Measurements from ENCODE around the gene MOV10. TPM values are rescaled to one million over a fixed set of nuclear protein-coding genes. Genes with fewer than 3 reads are reported as not detected.

MOV10 gene
- total and polyA plus RNA-seq, 2 donors (not counting 1 experiment from before 2014, with no cell fraction given): 31.0 to 46.2 TPM

GRCh38 chr1:112713466-112714312 is 39.2 kb downstream of the MOV10 start:
- WGBS (ENCODE audit: insufficient coverage): 17% methylated on average over 6 of the region's 14 CpGs
- H2AFZ ChIP-seq (ENCODE audit: insufficient read depth, low read depth, low read length, poor library complexity, severe bottlenecking): peak overlapping the region; percentile 74
- H3K9ac ChIP-seq (ENCODE audit: low read length): peak overlapping the region; percentile 74
- peak overlapping the region; percentile 62 for H3K27ac Mint-ChIP-seq
- no peaks in the 10 kb centered on the region for H3K36me3 ChIP-seq (replicated peaks in 1 of 2; ENCODE audit: control extremely low read depth in 1 of 2, control insufficient read depth in 1 of 2, extremely low read depth in 1 of 2, insufficient read depth in 2 of 2, low read length in 1 of 2)
- ChIA-PET POLR2A (interaction anchor here (0.7 to 0.9 kb wide), 2 partner anchors 11 to 205 kb away, joined by 3 to 4 read pairs; no protein-coding TSS in a partner anchor), CTCF (interaction anchor here (0.8 to 9.7 kb wide), 8 partner anchors 9 to 360 kb away, joined by 3 to 109 read pairs (median 30); partner anchors contain the start of genes LRIG2 and MOV10)
- peak overlapping the region in 1 of 2 donors; percentile 21 for H3K27ac ChIP-seq (ENCODE audit: low read length in 2 of 2)
- ATAC-seq (ENCODE audit: low read depth): peak; percentile 26
- H3K27me3 Mint-ChIP-seq: peaks cover 3% of the 10 kb centered on the region
- H3K4me1 ChIP-seq (ENCODE audit: control insufficient read depth in 2 of 2, insufficient read depth in 2 of 2, low read length in 2 of 2): peaks cover 20 to 42% of the 10 kb centered on the region in 2 donors
- H3K27me3 ChIP-seq (replicated peaks in 1 of 4; ENCODE audit: control extremely low read depth in 1 of 4, control insufficient read depth in 3 of 4, insufficient read depth in 4 of 4, low read length in 3 of 4): peaks cover 0 to 2% (median 0%) of the 10 kb centered on the region in 4 experiments
- peak overlapping the region; percentile 87 for H3K4me3 Mint-ChIP-seq
- H3K9me3 Mint-ChIP-seq (ENCODE audit: insufficient read depth): no peaks in the 10 kb centered on the region
- H4K20me1 ChIP-seq (ENCODE audit: control insufficient read depth, insufficient read depth, low read length, poor library complexity, severe bottlenecking): no peaks in the 10 kb centered on the region
- peak overlapping the region; percentile 100 for H3K4me2 ChIP-seq (replicated peaks; ENCODE audit: low read depth, low read length, poor library complexity, severe bottlenecking)
- no peaks in the 10 kb centered on the region for H3K9me3 ChIP-seq (ENCODE audit: control extremely low read depth in 1 of 3, control insufficient read depth in 2 of 3, insufficient read depth in 1 of 3, low read length in 2 of 3)
- no peaks in the 10 kb centered on the region for H3K79me2 ChIP-seq (ENCODE audit: control insufficient read depth, insufficient read depth, low read length)
- TF ChIP-seq EZH2 (IDR thresholded peaks at IDR 0.05; ENCODE audit: borderline replicate concordance, insufficient read depth, low read depth, low read length, poor library complexity, severe bottlenecking) (no peak), CTCF (IDR thresholded peaks at IDR 0.05) (no peak)
- DNase-seq: peak; percentile 86
- peak overlapping the region; percentile 16 to 82 (median 69) for H3K4me3 ChIP-seq (ENCODE audit: control extremely low read depth in 1 of 5, extremely low read depth in 1 of 5, insufficient read depth in 1 of 5, low read depth in 2 of 5, low read length in 4 of 5)
- intact Hi-C loops (cut with micrococcal nuclease): loop anchor here (2.0 to 10.0 kb wide), 8 partner anchors 13 to 2001 kb away; partner anchors contain the start of genes AP4B1, CAPZA1, DCLRE1B and LRIG2
- peaks cover 23% of the 10 kb centered on the region for H3K4me1 Mint-ChIP-seq
